Activated T-cell treated with anti-CD3 and anti-CD28 coated beads for 4 hours (primary cell): Measurements from ENCODE around the gene PLEKHH1.

Experiments
- DNase-seq: peaks from one replicate; pipeline ENCODE4 v3.0.0-alpha.2; 2020

Gene PLEKHH1

GRCh38 chr14:67569011-67569650 lies 36.0 kb downstream of the PLEKHH1 start:
- DNase-seq = no peak

DNA sequence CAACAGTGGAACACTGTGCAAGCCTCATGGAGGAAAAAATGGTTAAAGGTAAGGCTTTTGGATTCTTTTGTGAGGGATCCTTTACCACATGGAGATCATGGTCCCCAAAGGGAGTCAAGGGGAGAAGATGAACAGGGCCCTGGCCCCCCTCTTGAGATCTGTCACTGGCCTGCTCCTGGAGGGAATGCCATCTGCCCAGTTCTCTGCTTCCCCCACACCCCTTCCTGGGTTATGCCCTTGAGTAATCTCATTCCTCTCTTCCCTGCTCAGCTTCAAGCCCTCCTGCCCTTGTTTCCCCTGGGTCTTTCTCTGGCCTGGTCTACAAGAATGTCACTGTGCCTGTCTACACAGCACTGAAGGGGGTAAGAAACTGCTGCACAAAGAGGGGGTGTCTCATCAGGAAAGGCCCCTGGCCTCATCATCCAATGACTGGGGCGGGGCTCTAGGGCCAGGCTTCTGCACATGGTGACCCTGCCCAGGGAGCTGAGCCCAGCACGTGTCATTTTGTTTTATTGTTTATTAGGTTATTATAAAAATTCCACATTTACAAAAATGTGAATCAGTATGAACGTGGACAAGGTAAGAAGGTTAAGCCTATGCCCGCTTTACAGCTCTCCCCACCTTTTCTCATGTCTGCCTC lies 36.7 kb downstream of the PLEKHH1 start:
- DNase-seq = no peak

GRCh38 chr14:67570453-67570852 lies 37.4 kb downstream of the PLEKHH1 start:
- DNase-seq = no peak

GRCh38 chr14:67571275-67571990 lies 38.3 kb downstream of the PLEKHH1 start:
- peak; percentile 60 for DNase-seq

DNA sequence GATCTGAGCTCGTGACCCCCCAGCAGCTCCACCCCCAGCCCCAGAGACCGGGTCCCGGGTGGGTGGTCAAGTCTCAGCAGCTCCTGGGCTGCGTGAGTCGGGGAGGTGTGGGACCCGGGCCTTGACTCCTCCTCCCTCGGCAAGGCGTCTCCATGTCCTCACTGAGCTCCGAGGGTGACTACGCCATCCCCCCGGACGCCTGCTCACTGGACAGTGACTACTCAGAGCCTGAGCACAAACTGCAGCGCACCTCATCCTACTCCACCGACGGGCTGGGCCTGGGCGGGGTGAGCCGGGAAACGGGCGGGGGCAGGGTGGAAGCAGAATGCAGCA lies 38.9 kb downstream of the PLEKHH1 start:
- no peak for DNase-seq

- DNase-seq = no peak
Observed at GRCh38 chr14:67572608-67573007, 39.5 kb downstream of the PLEKHH1 start.

DNA sequence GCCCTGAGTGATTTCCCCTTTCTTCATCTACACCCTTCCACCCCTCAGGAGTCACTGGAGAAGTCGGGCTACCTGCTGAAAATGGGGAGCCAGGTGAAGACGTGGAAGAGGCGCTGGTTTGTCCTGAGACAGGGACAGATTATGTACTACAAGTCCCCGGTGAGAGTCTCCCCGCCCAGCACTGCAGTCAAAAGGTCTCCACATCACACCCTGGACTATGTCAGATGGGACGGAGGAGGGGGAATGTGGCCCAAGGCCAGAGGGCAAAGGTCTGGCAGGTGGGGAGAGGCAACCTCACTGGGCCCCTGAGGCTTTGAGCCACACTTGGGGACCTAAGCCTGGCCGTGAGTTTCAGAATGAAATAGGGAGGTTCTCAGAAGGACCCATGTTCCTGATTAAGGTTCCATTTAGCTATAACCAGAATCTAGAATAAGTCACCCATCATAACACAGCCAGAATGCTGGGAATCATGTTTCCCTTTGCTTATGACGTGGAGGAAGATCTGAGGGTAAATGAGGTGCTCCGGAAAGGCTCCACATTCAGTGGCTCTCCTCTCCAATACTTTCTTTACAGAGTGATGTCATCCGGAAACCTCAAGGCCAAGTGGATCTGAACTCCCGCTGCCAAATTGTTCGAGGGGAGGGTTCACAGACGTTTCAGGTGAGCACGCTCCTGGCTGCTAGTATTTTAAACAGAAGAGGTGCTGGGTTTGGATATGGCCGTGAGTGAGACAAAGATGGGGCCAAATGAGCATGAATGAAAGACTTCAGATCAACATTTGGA lies 40.3 kb downstream of the PLEKHH1 start:
- no peak for DNase-seq

DNA sequence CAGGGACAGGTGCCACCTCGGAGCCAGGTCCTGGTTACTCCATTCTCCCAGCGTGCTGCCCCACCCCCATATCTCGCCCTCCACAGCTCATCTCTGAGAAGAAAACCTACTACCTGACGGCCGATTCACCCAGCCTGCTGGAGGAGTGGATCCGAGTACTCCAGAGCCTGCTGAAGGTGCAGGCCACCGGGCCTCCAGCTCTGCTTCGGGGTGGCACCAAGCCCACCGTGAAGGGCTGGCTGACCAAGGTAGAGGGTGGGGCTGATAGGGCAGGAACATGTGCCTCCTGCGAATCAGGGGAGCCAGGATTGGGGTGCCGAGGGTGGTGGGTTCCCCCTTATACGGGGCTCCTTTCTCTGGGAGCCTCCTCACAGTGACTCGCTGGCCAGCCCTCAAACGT lies 41.1 kb downstream of the PLEKHH1 start:
- DNase-seq = no peak

DNA sequence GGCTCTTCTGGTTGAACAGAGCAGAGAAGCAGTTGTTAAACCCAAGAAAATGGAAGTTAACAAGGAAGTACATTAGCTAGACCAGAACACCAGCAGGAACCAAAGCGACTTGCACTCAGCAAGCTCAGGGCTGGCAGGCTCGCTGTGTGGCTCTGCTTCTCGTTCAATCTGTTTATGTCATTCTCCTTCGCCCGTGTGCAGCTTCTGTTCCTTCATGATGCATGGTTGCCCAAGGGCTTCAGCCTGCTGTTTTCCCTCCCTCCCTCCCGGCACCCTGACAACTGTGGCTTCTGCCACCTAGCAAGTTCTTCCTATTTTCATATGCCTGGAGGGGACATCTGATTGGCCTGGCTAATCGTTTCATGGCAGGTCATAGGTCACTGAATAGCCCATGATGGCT lies 41.7 kb downstream of the PLEKHH1 start:
- DNase-seq = no peak

DNA sequence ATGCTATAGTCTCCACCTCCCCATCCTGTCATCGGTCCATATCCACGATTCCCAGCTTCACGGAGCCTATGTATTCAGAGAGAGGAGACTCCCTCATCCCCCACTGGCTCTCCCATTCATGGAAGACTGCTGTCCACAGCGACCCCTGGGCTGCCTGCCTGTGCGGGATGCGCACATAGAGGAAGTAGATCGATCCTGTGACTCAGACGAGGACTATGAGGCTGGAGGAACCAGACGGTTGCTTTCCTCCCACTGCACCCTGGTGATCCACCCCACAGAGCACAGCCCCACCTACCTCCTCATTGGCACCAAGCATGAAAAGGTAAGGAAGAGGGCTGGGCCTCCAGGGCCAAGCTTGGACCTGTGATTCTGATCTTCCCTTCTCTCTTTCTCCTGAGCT lies 42.6 kb downstream of the PLEKHH1 start:
- DNase-seq = no peak

DNA sequence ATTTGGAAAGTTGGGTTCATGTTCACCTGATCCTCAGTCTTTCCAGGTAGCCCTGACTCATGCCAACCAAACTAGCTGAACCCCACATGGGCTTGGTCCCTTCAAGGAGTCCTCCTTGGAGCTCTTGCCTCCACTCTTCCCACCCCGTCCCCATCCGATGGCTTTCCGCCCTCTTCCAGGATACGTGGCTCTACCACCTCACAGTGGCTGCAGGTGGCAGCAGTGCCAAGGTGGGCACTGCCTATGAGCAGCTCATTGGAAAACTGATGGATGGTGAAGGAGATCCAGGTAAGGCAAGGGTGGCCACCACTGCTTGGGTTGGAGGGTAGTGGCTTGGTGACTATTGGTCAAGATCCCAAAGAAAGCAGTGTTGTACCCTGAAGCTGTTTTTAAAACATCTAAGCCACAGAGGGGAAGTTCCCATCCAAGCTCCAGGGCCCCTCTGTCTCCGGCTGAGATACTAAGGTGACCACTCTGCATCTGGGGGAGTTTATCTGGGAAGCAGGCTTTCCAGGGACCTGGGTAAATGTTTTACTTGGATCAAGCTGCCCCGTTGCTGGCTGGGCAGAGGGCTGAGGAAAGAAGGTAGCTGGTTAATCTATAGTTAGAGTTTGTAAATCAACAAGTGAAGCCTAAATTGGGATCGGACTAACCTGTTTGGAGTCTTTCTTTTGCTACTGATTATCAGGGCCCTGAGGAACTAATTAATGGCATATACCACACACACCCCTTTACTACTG lies 43.3 kb downstream of the PLEKHH1 start:
- DNase-seq = no peak

DNA sequence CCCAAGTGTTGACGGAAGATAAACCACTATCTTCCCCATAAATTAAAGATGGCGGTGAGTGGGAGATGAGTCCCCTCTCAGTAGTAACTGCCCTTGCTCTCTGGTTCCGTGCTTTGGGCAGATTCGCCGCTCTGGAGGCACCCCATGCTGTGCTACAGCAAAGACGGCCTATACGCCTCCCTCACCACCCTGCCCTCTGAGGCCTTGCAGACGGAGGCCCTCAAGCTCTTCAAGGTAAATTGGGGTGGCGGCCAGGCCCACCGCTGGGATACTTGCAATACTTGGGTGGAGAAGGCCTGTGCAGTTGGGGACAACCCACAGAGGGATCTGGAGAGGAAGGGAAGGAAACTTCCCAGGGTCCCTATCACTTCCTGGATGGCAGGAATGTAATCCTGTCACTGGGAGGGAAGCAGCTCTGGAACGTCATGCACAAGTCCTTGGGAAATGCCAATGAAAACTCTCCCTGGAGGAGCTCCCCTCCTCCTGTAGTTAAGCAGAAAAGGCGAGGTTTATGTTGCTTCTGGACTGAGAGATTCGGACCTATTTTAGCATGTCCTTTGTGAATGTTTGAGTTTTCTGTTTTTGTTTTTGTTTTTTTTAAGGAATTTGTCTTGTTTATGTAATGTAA lies 44.2 kb downstream of the PLEKHH1 start:
- DNase-seq = no peak

DNA sequence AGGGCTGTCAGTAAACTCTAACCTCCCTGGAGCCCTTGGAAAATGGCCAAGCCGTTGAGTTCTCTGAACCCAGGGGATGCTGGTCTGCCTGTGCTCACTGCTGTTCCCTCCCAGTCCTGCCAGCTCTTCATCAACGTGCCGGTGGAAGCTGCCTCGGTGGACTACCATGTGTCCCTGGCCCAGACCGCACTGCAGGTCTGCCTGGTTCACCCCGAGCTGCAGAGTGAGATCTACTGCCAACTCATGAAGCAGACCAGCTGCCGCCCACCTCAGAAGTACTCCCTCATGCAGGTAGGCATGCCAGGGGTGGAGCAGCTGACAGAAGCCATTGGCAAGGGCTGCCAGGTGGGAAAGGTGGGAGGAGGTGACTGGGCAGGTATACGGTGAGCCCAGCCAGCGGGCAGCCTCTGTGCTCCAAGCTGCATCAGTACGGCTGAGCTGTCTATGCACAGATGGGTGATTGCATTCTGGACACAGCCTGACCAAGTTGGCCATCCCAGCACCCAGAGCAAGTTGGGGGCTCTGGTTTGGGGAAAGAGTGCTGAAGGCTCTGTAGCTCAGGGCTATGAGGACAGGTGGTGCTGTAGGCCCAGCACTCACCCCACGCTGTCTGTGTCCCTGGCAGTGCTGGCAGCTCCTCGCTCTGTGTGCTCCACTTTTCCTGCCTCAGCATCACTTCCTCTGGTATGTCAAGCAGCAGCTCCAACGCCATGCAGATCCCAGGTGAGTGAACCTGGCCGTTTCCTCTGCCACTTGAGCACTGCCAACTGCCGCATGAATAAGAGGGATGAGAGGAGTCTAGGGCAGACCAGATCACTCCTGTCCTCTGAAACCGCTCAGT lies 45.0 kb downstream of the PLEKHH1 start:
- no peak for DNase-seq

GRCh38 chr14:67579040-67579439 lies 46.0 kb downstream of the PLEKHH1 start:
- no peak for DNase-seq

DNA sequence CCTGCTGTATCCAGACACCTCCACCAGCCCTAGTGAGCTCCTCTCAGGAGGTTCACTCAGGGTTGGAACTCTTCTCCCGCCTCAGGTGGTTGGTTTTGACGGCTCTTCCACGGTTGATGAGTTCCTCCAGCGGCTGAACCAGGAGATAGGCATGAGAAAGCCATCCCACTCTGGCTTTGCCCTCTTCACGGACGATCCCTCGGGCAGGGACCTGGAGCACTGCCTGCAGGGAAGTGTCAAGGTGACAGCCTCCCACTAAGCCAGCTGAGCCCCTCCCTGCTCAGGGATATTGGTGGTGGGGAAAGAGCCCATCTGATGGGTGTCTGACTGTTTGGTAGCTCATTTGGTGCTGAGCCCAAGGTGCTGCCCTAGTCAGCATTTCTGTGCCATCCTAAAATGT lies 46.5 kb downstream of the PLEKHH1 start:
- DNase-seq = no peak

DNA sequence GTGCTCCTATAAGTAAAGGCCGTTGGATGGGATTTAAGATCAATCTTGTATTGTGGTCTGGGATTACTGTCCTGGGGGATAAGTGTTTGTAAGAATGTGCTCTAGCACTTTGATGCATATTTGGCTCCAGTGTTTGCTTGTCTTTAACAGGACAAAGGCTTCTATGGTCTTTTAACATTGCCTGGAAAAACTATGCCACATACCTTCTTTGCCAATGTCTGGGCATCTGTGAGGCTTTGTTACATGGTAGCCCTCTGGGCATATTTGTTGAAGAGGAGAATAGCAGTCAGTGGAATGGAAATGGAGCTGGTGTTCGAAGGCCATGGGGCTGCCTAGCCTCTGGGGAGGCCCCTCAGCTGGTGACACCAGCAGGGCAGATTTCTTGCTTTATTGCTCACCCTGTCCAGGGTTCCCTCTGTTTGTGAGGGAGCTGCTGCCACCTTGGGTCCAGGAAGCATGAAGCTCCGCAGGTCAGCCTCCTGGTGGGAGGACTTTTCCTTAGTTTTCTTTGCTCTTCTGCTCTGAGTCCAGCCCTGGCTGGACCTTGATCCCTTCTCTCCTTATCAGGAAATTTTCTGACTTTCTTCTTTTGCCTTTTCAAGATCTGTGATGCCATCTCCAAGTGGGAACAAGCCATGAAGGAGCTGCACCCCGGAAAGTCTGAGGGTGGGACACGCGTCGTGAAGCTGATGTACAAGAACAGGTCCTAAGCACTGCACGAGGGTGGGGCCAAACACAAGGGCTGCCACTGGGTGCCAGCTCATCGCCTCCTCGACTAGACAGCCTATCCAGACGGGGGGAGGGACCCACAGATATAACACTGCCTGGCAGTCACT lies 47.5 kb downstream of the PLEKHH1 start:
- no peak for DNase-seq

GRCh38 chr14:67581643-67582042 lies 48.6 kb downstream of the PLEKHH1 start:
- no peak for DNase-seq

DNA sequence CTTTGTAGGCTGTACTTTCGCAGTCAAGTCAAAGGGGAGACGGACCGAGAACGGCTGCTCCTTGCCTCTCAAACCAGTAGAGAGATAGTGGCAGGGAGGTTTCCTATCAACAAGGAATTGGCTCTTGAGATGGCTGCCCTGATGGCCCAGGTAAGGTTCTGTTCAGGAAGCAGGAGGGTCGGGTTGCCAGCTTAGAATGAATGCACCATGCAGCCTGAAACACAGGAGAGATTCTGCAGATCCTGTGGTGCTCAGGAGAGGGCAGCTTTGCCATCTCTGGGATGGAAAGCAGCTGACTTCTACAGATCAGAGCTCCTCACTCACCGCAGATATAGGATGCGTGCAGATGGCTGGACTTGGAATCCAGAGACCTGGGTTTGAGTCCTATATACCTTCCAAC lies 49.0 kb downstream of the PLEKHH1 start:
- DNase-seq = no peak

- DNase-seq = no peak
Observed at GRCh38 chr14:67583711-67584644, 50.9 kb downstream of the PLEKHH1 start.
